ENCODE results near the gene ADM. TPM values are rescaled to one million over a fixed set of nuclear protein-coding genes. Genes with fewer than 3 reads are reported as not detected.

Gene ADM
- total RNA-seq, 1 experiment from 2014 or later = 263 TPM

GRCh38 chr11:10329356-10329755 lies 24.5 kb downstream of the ADM start:
- Histone ChIP-seq H3K4me1 (ENCODE audit: control insufficient read depth, insufficient read depth, low read length) (peaks cover 32% of the 10 kb centered on the region), H3K36me3 (ENCODE audit: control insufficient read depth, insufficient read depth, low read length) (no peaks in the 10 kb centered on the region), H3K4me3 (ENCODE audit: low read depth in 2 of 2, low read length in 2 of 2) (no peak overlapping the region), H3K9me3 (ENCODE audit: control insufficient read depth, insufficient read depth, low read depth, low read length) (no peaks in the 10 kb centered on the region), H3K27ac (ENCODE audit: low read length) (no peak overlapping the region; the same call in 1 of the 2 replicates), H3K27me3 (ENCODE audit: control insufficient read depth, insufficient read depth, low read length) (no peaks in the 10 kb centered on the region)
- intact Hi-C loops (cut with micrococcal nuclease; ENCODE audit: unreplicated experiment) (loop anchor here (10.0 kb wide), 1 partner anchor 715 kb away; no protein-coding TSS in a partner anchor), in situ Hi-C loops (cut with HindIII; ENCODE audit: low pct_unique_long_range_greater_than_20kb, low sequenced_read_pairs) (no loop called here)
- DNase-seq (ENCODE audit: low read depth, low spot score) = no peak
- no TSS peak for BruUV-seq (replicated peaks)
- CTCF ChIA-PET = interaction anchor here (0.6 kb wide), 2 partner anchors 26 to 385 kb away, joined by 3 read pairs; no protein-coding TSS in a partner anchor
- no peak for TF ChIP-seq SIN3A (IDR thresholded peaks at IDR 0.05; ENCODE audit: borderline replicate concordance, insufficient read depth, low read depth, low read length)
- no peak for TF ChIP-seq REST (IDR thresholded peaks at IDR 0.05; ENCODE audit: insufficient read depth in 1 of 2, low read depth in 2 of 2, low read length in 1 of 2)
- no peak for TF ChIP-seq POLR2AphosphoS5 (IDR thresholded peaks at IDR 0.05; ENCODE audit: low read depth, low read length)
- TF ChIP-seq CTCF (IDR thresholded peaks at IDR 0.05) = no peak
- TF ChIP-seq TCF7L2 (IDR thresholded peaks at IDR 0.05; ENCODE audit: low read depth, low read length) = no peak
- ATAC-seq = no peak
- POLR2A ChIA-PET = interaction anchor here (0.6 to 1.0 kb wide), 3 partner anchors 17 to 697 kb away, joined by 3 to 17 read pairs (median 11); partner anchors contain the start of gene ADM

GRCh38 chr11:10329935-10330334 lies 25.1 kb downstream of the ADM start:
- no peaks in the 10 kb centered on the region for H3K27me3 ChIP-seq (ENCODE audit: control insufficient read depth, insufficient read depth, low read length)
- intact Hi-C loops (cut with micrococcal nuclease; ENCODE audit: unreplicated experiment) (loop anchor here (10.0 kb wide), 1 partner anchor 715 kb away; no protein-coding TSS in a partner anchor), in situ Hi-C loops (cut with HindIII; ENCODE audit: low pct_unique_long_range_greater_than_20kb, low sequenced_read_pairs) (no loop called here)
- ChIA-PET POLR2A (no interaction called here), CTCF (no interaction called here)
- TF ChIP-seq SIN3A (IDR thresholded peaks at IDR 0.05; ENCODE audit: borderline replicate concordance, insufficient read depth, low read depth, low read length) = no peak
- TF ChIP-seq POLR2AphosphoS5 (IDR thresholded peaks at IDR 0.05; ENCODE audit: low read depth, low read length) = no peak
- no peak for TF ChIP-seq REST (IDR thresholded peaks at IDR 0.05; ENCODE audit: insufficient read depth in 1 of 2, low read depth in 2 of 2, low read length in 1 of 2)
- no peak for TF ChIP-seq CTCF (IDR thresholded peaks at IDR 0.05)
- no peak for TF ChIP-seq TCF7L2 (IDR thresholded peaks at IDR 0.05; ENCODE audit: low read depth, low read length)
- H3K4me3 ChIP-seq (ENCODE audit: low read depth in 2 of 2, low read length in 2 of 2) = no peak overlapping the region
- H3K4me1 ChIP-seq (ENCODE audit: control insufficient read depth, insufficient read depth, low read length) = peaks cover 26% of the 10 kb centered on the region
- H3K9me3 ChIP-seq (ENCODE audit: control insufficient read depth, insufficient read depth, low read depth, low read length) = no peaks in the 10 kb centered on the region
- no peak overlapping the region for H3K27ac ChIP-seq (ENCODE audit: low read length)
- no peaks in the 10 kb centered on the region for H3K36me3 ChIP-seq (ENCODE audit: control insufficient read depth, insufficient read depth, low read length)
- no peak for ATAC-seq
- DNase-seq (ENCODE audit: low read depth, low spot score) = no peak
- BruUV-seq (replicated peaks) = no TSS peak

Data from Panc1 (cell line).